H9 (cell line): ENCODE results near the gene DNAJC15. TPM values are rescaled to one million over a fixed set of nuclear protein-coding genes. Genes with fewer than 3 reads are reported as not detected.

Experiments
- DNase-seq: peaks from one replicate; pipeline ENCODE4 v3.0.0-alpha.2; 2017
- H2AFZ ChIP-seq: one replicate; pipeline ENCODE4 v1.6.1; 2013; ENCODE audit warnings: mild to moderate bottlenecking, low read length, control low read depth, moderate library complexity
- H2AK5ac ChIP-seq: 2 replicates; pipeline ENCODE4 v1.6.1; 2013; ENCODE audit warnings: low read length, control low read depth, mixed read lengths; ENCODE audit not compliant: insufficient read length
- H2BK120ac ChIP-seq: one replicate; pipeline ENCODE4 v1.6.1; 2013; ENCODE audit warnings: low read depth, mild to moderate bottlenecking, low read length, control low read depth, inconsistent platforms; ENCODE audit not compliant: poor library complexity, severe bottlenecking
- H2BK12ac ChIP-seq: 2 replicates; pipeline ENCODE4 v1.6.1; 2013; ENCODE audit warnings: low read length, control low read depth, mixed read lengths, low read depth; ENCODE audit not compliant: insufficient read length
- H2BK15ac ChIP-seq: 2 replicates; pipeline ENCODE4 v1.6.1; 2013; ENCODE audit warnings: low read depth, low read length, control low read depth
- H2BK20ac ChIP-seq: one replicate; pipeline ENCODE4 v1.6.1; 2013; ENCODE audit warnings: low read depth, mild to moderate bottlenecking, low read length, control low read depth, inconsistent platforms; ENCODE audit not compliant: poor library complexity, severe bottlenecking
- H2BK5ac ChIP-seq: 2 replicates; pipeline ENCODE4 v1.6.1; 2013; ENCODE audit warnings: low read length, control low read depth, mixed read lengths; ENCODE audit not compliant: insufficient read length
- H3K14ac ChIP-seq: 2 replicates; pipeline ENCODE4 v1.6.1; 2013; ENCODE audit warnings: low read length, control low read depth; ENCODE audit not compliant: insufficient read depth
- H3K18ac ChIP-seq: 2 replicates; pipeline ENCODE4 v1.6.1; 2013; ENCODE audit warnings: low read depth, mild to moderate bottlenecking, mixed read lengths, low read length, control low read depth; ENCODE audit not compliant: insufficient read length
- H3K23ac ChIP-seq: 2 replicates; pipeline ENCODE4 v1.6.1; 2013; ENCODE audit warnings: low read length, control low read depth, mixed read lengths, low read depth; ENCODE audit not compliant: insufficient read length
- H3K23me2 ChIP-seq: 2 replicates; pipeline ENCODE4 v1.6.1; 2013; ENCODE audit warnings: low read depth, mild to moderate bottlenecking, mixed read lengths, low read length, control low read depth; ENCODE audit not compliant: insufficient read length, poor library complexity, severe bottlenecking
- H3K27ac ChIP-seq: 2 replicates; pipeline ENCODE4 v1.5.1; 2013; ENCODE audit warnings: low read length, control low read depth, mixed read lengths, low read depth; ENCODE audit not compliant: insufficient read length
- H3K27me3 ChIP-seq: 2 replicates; pipeline ENCODE4 v1.6.1; 2013; ENCODE audit warnings: low read length, control low read depth, inconsistent platforms; ENCODE audit not compliant: insufficient read depth
- H3K4ac ChIP-seq: 2 replicates; pipeline ENCODE4 v1.6.1; 2013; ENCODE audit warnings: low read depth, mild to moderate bottlenecking, control low read depth, inconsistent platforms, low read length, moderate library complexity
- H3K4me1 ChIP-seq: 2 replicates; pipeline ENCODE4 v1.6.1; 2013; ENCODE audit warnings: low read length, control low read depth, inconsistent platforms; ENCODE audit not compliant: insufficient read depth
- H3K4me2 ChIP-seq: 2 replicates; pipeline ENCODE4 v1.6.1; 2013; ENCODE audit warnings: low read length, control low read depth, mixed read lengths; ENCODE audit not compliant: insufficient read length, insufficient read depth
- H3K56ac ChIP-seq: 2 replicates; pipeline ENCODE4 v1.6.1; 2013; ENCODE audit warnings: low read depth, mild to moderate bottlenecking, mixed read lengths, low read length, control low read depth; ENCODE audit not compliant: insufficient read length
- H3K79me1 ChIP-seq: 2 replicates; pipeline ENCODE4 v1.6.1; 2013; ENCODE audit warnings: low read depth, mild to moderate bottlenecking, moderate library complexity, low read length, control low read depth, inconsistent platforms; ENCODE audit not compliant: insufficient read depth, poor library complexity, severe bottlenecking
- H3K79me2 ChIP-seq: 2 replicates; pipeline ENCODE4 v1.6.1; 2013; ENCODE audit warnings: low read length, control low read depth, inconsistent platforms; ENCODE audit not compliant: insufficient read depth
- H3K9ac ChIP-seq: 2 replicates; pipeline ENCODE4 v1.6.1; 2013; ENCODE audit warnings: low read length, control low read depth, mixed read lengths; ENCODE audit not compliant: insufficient read length; ENCODE audit errors: extremely low read depth
- H3K9me3 ChIP-seq: one replicate; pipeline ENCODE4 v1.6.1; 2013; ENCODE audit warnings: low read depth, low read length, inconsistent platforms; ENCODE audit not compliant: control insufficient read depth
- H3T11ph ChIP-seq: one replicate; pipeline ENCODE4 v1.6.1; 2013; ENCODE audit warnings: mild to moderate bottlenecking, low read length, control low read depth, inconsistent platforms
- H4K20me1 ChIP-seq: one replicate; pipeline ENCODE4 v1.6.1; 2013; ENCODE audit not compliant: control insufficient read depth, insufficient read length, insufficient read depth
- H4K5ac ChIP-seq: 2 replicates; pipeline ENCODE4 v1.6.1; 2013; ENCODE audit warnings: low read depth, mild to moderate bottlenecking, mixed read lengths, low read length, control low read depth; ENCODE audit not compliant: insufficient read length
- H4K8ac ChIP-seq: replicated peaks from 2 replicates; pipeline ENCODE4 v1.6.1; 2013; ENCODE audit warnings: low read length, control low read depth, mixed read lengths, low read depth; ENCODE audit not compliant: insufficient read length
- H4K91ac ChIP-seq: 2 replicates; pipeline ENCODE4 v1.6.1; 2013; ENCODE audit warnings: low read depth, mild to moderate bottlenecking, moderate library complexity, mixed read lengths, low read length, control low read depth; ENCODE audit not compliant: insufficient read length
- H3K27ac Mint-ChIP-seq, 3 experiments: 2 replicates in 2 of 3; 3 replicates in 1 of 3; pipeline ENCODE4 v1.8.0; 2020 to 2021; ENCODE audit warnings: mixed read lengths in 3 of 3, mild to moderate bottlenecking in 1 of 3, moderate library complexity in 1 of 3
- H3K27me3 Mint-ChIP-seq: 2 replicates; pipeline ENCODE4 v1.8.0; 2021; ENCODE audit warnings: low read depth, mild to moderate bottlenecking, moderate library complexity, mixed read lengths
- H3K36me3 Mint-ChIP-seq, 3 experiments: 2 replicates in 2 of 3; 3 replicates in 1 of 3; pipeline ENCODE4 v1.8.0; 2020 to 2021; ENCODE audit warnings: low read depth in 3 of 3, mixed read lengths in 3 of 3; ENCODE audit not compliant: insufficient read depth in 1 of 3
- H3K4me1 Mint-ChIP-seq, 2 experiments: 2 replicates each; pipeline ENCODE4 v1.8.0; 2020; ENCODE audit warnings: mixed read lengths in 2 of 2
- H3K4me3 Mint-ChIP-seq, 2 experiments: 2 replicates in 1 of 2; 3 replicates in 1 of 2; pipeline ENCODE4 v1.8.0; 2020 to 2021; ENCODE audit warnings: mild to moderate bottlenecking in 2 of 2, mixed read lengths in 2 of 2, moderate library complexity in 1 of 2
- H3K9me3 Mint-ChIP-seq, 2 experiments: 2 replicates in 1 of 2; 3 replicates in 1 of 2; pipeline ENCODE4 v1.8.0; 2020; ENCODE audit warnings: mild to moderate bottlenecking in 2 of 2, mixed read lengths in 2 of 2, moderate library complexity in 1 of 2
- WGBS: extraction: QIAGEN DNeasy Blood & Tissue Kit; methylation state at CpG from one replicate; pipeline ENCODE4 v1.1.7; 2013; ENCODE audit warnings: missing lambda C conversion rate, low lambda C conversion rate, mixed read lengths; ENCODE audit not compliant: insufficient read length; ENCODE audit errors: extremely low coverage; 5-methylcytosine and 5-hydroxymethylcytosine counted together
- total RNA-seq: library from RNA; stranded (reverse); gene quantifications from 2 replicates; pipeline ENCODE4 v1.2.1, GENCODE V29; 2021
- TF ChIP-seq, protein P1 (sequence below): fragments of 200-600 bp; sonication (generic); conservative IDR thresholded peaks from 3 replicates; pipeline ENCODE4 v1.8.0; 2021; ENCODE audit warnings: antibody characterized with exemption, mild to moderate bottlenecking

DNAJC15 gene
- total RNA-seq, 1 experiment from 2014 or later = 13.4 TPM

DNA sequence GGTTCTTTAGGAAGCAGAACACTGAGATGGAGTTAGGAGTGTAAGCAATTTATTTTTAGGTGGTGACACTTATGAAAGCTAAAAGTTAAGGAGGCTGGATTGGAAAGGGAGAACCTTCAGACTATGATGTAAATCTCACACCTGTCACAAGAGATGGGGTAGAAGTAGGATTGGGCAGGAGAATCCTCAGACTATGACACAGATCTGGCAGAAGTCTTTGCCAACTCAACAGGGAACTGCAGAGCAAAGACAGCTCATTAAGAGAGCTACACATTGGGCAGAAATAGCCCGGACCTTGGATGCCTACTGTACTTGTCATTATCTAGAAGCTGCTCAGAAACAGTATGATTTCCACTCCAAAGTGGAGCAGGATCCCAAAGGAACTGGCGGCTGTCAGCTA is 134.4 kb downstream of the DNAJC15 start:
- no peak overlapping the region for H3K4ac ChIP-seq
- H3K14ac ChIP-seq = no peak overlapping the region
- H3T11ph ChIP-seq = no peak overlapping the region
- Mint-ChIP-seq H3K9me3 (peaks cover 0 to 3% of the 10 kb centered on the region in 2 experiments; a peak in 2 of 5 replicates), H3K36me3 (peaks cover 0 to 2% (median 0%) of the 10 kb centered on the region in 3 experiments; a peak in 2 of 7 replicates), H3K27me3 (peaks cover 3% of the 10 kb centered on the region), H3K4me3 (no peak overlapping the region), H3K27ac (no peak overlapping the region), H3K4me1 (peaks cover 4 to 11% of the 10 kb centered on the region in 2 experiments; a peak in 3 of 4 replicates)
- H3K56ac ChIP-seq = no peak overlapping the region
- no peak overlapping the region for H2BK20ac ChIP-seq
- no peak overlapping the region for H4K5ac ChIP-seq
- DNase-seq = no peak
- H2BK5ac ChIP-seq = no peak overlapping the region
- no peaks in the 10 kb centered on the region for H3K4me1 ChIP-seq
- no peaks in the 10 kb centered on the region for H4K20me1 ChIP-seq
- H3K4me2 ChIP-seq = no peak overlapping the region
- H2BK12ac ChIP-seq = no peak overlapping the region
- no peak overlapping the region for H4K8ac ChIP-seq
- H3K79me2 ChIP-seq = no peaks in the 10 kb centered on the region
- no CpG with 5 or more reads among the region's 2 CpGs for WGBS
- no peak overlapping the region for H2AFZ ChIP-seq
- H3K9me3 ChIP-seq = no peaks in the 10 kb centered on the region
- no peaks in the 10 kb centered on the region for H3K27me3 ChIP-seq
- no peak overlapping the region for H3K23ac ChIP-seq
- no peaks in the 10 kb centered on the region for H3K79me1 ChIP-seq
- H2AK5ac ChIP-seq = no peak overlapping the region
- no peak overlapping the region for H2BK120ac ChIP-seq
- no peaks in the 10 kb centered on the region for H3K23me2 ChIP-seq
- TF ChIP-seq, protein P1, sequence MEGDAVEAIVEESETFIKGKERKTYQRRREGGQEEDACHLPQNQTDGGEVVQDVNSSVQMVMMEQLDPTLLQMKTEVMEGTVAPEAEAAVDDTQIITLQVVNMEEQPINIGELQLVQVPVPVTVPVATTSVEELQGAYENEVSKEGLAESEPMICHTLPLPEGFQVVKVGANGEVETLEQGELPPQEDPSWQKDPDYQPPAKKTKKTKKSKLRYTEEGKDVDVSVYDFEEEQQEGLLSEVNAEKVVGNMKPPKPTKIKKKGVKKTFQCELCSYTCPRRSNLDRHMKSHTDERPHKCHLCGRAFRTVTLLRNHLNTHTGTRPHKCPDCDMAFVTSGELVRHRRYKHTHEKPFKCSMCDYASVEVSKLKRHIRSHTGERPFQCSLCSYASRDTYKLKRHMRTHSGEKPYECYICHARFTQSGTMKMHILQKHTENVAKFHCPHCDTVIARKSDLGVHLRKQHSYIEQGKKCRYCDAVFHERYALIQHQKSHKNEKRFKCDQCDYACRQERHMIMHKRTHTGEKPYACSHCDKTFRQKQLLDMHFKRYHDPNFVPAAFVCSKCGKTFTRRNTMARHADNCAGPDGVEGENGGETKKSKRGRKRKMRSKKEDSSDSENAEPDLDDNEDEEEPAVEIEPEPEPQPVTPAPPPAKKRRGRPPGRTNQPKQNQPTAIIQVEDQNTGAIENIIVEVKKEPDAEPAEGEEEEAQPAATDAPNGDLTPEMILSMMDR = no peak
- no peak overlapping the region for H4K91ac ChIP-seq
- no peak overlapping the region for H2BK15ac ChIP-seq
- H3K18ac ChIP-seq = no peak overlapping the region
- H3K27ac ChIP-seq = no peak overlapping the region
- H3K9ac ChIP-seq = no peak overlapping the region
